Measurements from ENCODE around the gene PRCP.

DNA sequence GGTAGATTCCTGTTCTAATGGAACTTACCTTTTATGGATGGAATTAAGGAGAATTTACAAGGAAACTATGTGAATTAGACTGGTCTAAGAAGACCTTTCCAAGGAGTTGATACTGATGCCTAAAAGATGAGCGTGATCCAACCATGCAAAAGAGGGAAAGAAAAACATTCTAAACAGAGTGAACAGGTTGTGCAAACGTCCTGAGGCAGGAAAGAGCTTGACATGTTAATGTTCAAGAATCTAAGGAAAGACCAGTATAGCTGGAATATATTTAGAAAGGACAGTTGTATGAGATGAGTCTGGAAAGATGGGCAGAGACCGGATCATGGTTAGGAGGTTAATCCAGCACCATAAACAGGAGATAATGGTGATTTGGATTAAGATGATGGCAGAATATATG, 2.6 kb upstream of the PRCP start:
- TF ChIP-seq, protein P1, sequence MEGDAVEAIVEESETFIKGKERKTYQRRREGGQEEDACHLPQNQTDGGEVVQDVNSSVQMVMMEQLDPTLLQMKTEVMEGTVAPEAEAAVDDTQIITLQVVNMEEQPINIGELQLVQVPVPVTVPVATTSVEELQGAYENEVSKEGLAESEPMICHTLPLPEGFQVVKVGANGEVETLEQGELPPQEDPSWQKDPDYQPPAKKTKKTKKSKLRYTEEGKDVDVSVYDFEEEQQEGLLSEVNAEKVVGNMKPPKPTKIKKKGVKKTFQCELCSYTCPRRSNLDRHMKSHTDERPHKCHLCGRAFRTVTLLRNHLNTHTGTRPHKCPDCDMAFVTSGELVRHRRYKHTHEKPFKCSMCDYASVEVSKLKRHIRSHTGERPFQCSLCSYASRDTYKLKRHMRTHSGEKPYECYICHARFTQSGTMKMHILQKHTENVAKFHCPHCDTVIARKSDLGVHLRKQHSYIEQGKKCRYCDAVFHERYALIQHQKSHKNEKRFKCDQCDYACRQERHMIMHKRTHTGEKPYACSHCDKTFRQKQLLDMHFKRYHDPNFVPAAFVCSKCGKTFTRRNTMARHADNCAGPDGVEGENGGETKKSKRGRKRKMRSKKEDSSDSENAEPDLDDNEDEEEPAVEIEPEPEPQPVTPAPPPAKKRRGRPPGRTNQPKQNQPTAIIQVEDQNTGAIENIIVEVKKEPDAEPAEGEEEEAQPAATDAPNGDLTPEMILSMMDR (IDR thresholded peaks at IDR 0.05): no peak
- TF ChIP-seq POLR2AphosphoS5 (IDR thresholded peaks at IDR 0.05): no peak

Data from breast epithelium (tissue), 3 donors.